GM12878 (cell line): ENCODE measurements around the gene MBD3.

Experiments
- POLR2A ChIP-seq: IDR thresholded peaks from 2 replicates; pipeline ENCODE4 v1.6.1; 2011; ENCODE audit warnings: low read depth, mild to moderate bottlenecking, low read length
- SMARCA5 ChIP-seq: fragments of 450-650 bp; IDR thresholded peaks from 2 replicates; pipeline ENCODE4 v1.6.1; 2017; ENCODE audit warnings: mild to moderate bottlenecking
- SMC3 ChIP-seq: IDR thresholded peaks from 2 replicates; pipeline ENCODE4 v1.6.1; 2011; ENCODE audit warnings: low read length, improper control_type of control experiment, borderline replicate concordance
- TF ChIP-seq, protein P1 (sequence below): IDR thresholded peaks from 2 replicates; pipeline ENCODE4 v1.6.1; 2012; ENCODE audit warnings: low read depth, low read length, improper control_type of control experiment

DNA sequence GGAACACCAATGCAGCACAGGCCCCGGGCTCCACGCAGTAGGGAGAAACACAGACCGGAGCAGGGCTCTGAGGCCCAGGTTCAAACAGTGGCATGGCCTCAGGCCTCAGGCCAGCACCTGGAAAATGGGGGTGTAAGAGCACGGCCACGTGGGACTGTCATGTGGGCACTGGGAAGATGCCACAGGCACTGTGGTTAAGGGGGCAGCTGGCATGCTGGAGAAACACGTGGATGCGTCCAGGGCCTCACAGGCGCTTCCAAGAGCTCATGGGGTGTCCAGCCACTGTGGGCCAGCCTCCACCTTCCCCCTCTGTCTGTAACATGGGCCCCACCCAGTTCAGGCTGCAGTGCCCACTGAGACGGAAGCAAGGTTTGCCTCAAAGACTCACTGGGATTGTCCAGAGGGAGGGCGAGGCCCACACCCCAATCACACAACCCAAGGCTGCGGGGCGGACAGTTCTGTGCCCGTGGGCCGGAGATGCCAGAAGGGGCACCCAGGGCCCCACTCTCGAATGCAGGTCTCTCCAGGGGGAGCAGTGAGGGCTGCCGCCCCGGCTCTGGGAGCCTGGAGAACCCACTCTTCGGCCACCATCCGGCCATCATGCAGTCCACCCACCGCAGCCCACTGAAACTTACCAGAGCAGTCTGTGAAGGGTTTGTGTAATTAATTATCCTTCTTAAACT lies 6.3 kb upstream of the MBD3 start:
- no peak for TF ChIP-seq SMC3
- no peak for TF ChIP-seq SMARCA5
- TF ChIP-seq, protein P1, sequence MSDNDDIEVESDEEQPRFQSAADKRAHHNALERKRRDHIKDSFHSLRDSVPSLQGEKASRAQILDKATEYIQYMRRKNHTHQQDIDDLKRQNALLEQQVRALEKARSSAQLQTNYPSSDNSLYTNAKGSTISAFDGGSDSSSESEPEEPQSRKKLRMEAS: no peak
- peak; percentile 9; the same call in 1 of the 2 replicates for TF ChIP-seq POLR2A
